ENCODE results near the gene SYS1.

Gene SYS1

GRCh38 chr20:45394221-45395113 lies 31.5 kb downstream of the SYS1 start:
- Histone ChIP-seq H3K9me3 (replicated peaks in 1 of 11) (peaks cover 2 to 11% (median 8%) of the 10 kb centered on the region in 11 experiments), H3K36me3 (0 out of 22 replicates have a peak, but pooled peaks cover 0 to under 1% (median 0%) of the 10 kb centered on the region in 11 experiments), H3K4me2 (no peak overlapping the region), H3K4me3 (no peak overlapping the region), H4K20me1 (no peaks in the 10 kb centered on the region), H3K4me1 (peaks cover 0 to 18% (median 9%) of the 10 kb centered on the region in 10 experiments; a peak in 14 of 20 replicates), H3K27me3 (no peaks in the 10 kb centered on the region), H3K27ac (no peak overlapping the region), H3K9ac (no peak overlapping the region)
- TF ChIP-seq Cebpa-rat (IDR thresholded peaks at IDR 0.05) = no peak

DNA sequence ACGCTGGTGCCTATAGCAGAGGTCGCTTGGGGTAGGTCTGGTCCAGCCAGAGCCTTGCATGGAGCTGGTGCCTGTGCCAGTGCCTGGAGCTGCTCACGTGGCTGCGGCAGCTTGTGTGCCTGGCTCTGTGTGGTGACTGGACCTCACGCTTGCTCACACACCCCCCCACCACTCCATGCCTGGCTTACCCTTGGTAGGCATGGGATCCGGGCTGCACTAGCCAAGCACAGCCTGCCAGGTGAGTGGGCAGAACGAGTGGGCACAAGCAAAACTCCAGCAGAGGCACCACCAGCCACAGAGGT lies 32.1 kb downstream of the SYS1 start:
- Histone ChIP-seq H3K4me2 (no peak overlapping the region), H3K4me1 (peaks cover 0 to 16% (median 9%) of the 10 kb centered on the region in 10 experiments; a peak in 14 of 20 replicates), H4K20me1 (no peaks in the 10 kb centered on the region), H3K27ac (no peak overlapping the region), H3K9me3 (replicated peaks in 1 of 11) (peaks cover 8 to 17% (median 14%) of the 10 kb centered on the region in 11 experiments), H3K4me3 (no peak overlapping the region), H3K9ac (no peak overlapping the region), H3K36me3 (peaks cover 0 to 6% (median 0%) of the 10 kb centered on the region in 11 experiments; a peak in 3 of 22 replicates), H3K27me3 (no peaks in the 10 kb centered on the region)
- no peak for TF ChIP-seq Cebpa-rat (IDR thresholded peaks at IDR 0.05)

DNA sequence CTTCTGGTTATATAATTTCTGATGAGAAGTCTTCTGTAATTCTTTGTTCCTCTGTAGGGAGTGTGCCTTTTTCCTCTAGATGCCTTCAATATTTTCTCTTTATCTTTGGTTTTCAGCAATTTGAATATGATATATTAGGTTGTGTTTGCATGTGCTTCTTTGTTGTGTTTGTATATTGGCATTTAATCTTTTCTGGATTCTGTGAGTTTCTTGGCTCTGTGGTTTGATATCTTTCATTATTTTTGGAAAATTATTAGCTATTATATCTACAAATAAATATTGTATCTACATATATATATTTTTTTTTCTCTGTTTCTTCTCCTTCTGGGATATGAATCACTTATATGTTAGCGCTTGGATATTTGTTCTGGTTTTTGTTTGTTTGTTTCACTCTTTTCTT lies 36.1 kb downstream of the SYS1 start:
- Histone ChIP-seq H3K27me3 (peaks cover under 1 to 13% (median 8%) of the 10 kb centered on the region in 11 experiments; a peak in 21 of 22 replicates), H3K4me2 (no peak overlapping the region), H4K20me1 (no peaks in the 10 kb centered on the region), H3K27ac (no peak overlapping the region), H3K4me3 (no peak overlapping the region), H3K36me3 (peaks cover 0 to 21% (median 11%) of the 10 kb centered on the region in 11 experiments; a peak in 10 of 22 replicates), H3K9me3 (replicated peaks in 1 of 11) (peaks cover 40 to 54% (median 47%) of the 10 kb centered on the region in 11 experiments), H3K9ac (no peak overlapping the region), H3K4me1 (no peaks in the 10 kb centered on the region)
- no peak for TF ChIP-seq Cebpa-rat (IDR thresholded peaks at IDR 0.05)

- peaks cover 12 to 28% (median 23%) of the 10 kb centered on the region in 11 experiments for H3K27me3 ChIP-seq
- peak overlapping the region in 8 of 10 experiments; percentile 9 to 44 (median 20); a peak in 8 of 20 replicates for H3K4me3 ChIP-seq
- peaks cover under 1 to 3% (median 2%) of the 10 kb centered on the region in 10 experiments; a peak in 19 of 20 replicates for H3K4me1 ChIP-seq
- H3K9me3 ChIP-seq (replicated peaks in 1 of 11) = peaks cover 40 to 57% (median 48%) of the 10 kb centered on the region in 11 experiments
- no peak overlapping the region for H3K9ac ChIP-seq
- peaks cover 0 to 21% (median 11%) of the 10 kb centered on the region in 11 experiments; a peak in 10 of 22 replicates for H3K36me3 ChIP-seq
- TF ChIP-seq Cebpa-rat (IDR thresholded peaks at IDR 0.05) = no peak
- peaks cover 0 to 1% (median 0%) of the 10 kb centered on the region in 11 experiments; a peak in 1 of 22 replicates for H4K20me1 ChIP-seq
- no peak overlapping the region for H3K27ac ChIP-seq
- no peak overlapping the region for H3K4me2 ChIP-seq
These were observed 37.5 kb downstream of the SYS1 start for GRCh38 chr20:45400346-45401031.

GRCh38 chr20:45402946-45403345 lies 40.0 kb downstream of the SYS1 start:
- no peak overlapping the region for H3K9ac ChIP-seq
- no peak for TF ChIP-seq Cebpa-rat (IDR thresholded peaks at IDR 0.05)
- peaks cover 15 to 27% (median 24%) of the 10 kb centered on the region in 10 experiments for H3K4me1 ChIP-seq
- H3K27me3 ChIP-seq = peaks cover 31 to 52% (median 48%) of the 10 kb centered on the region in 11 experiments
- no peak overlapping the region for H3K4me3 ChIP-seq
- peaks cover 0 to 21% (median 11%) of the 10 kb centered on the region in 11 experiments; a peak in 10 of 22 replicates for H3K36me3 ChIP-seq
- no peak overlapping the region for H3K4me2 ChIP-seq
- H3K27ac ChIP-seq = no peak overlapping the region
- peaks cover 0 to 22% (median 0%) of the 10 kb centered on the region in 11 experiments; a peak in 5 of 22 replicates for H4K20me1 ChIP-seq
- peaks cover 40 to 60% (median 48%) of the 10 kb centered on the region in 11 experiments for H3K9me3 ChIP-seq (replicated peaks in 1 of 11)

DNA sequence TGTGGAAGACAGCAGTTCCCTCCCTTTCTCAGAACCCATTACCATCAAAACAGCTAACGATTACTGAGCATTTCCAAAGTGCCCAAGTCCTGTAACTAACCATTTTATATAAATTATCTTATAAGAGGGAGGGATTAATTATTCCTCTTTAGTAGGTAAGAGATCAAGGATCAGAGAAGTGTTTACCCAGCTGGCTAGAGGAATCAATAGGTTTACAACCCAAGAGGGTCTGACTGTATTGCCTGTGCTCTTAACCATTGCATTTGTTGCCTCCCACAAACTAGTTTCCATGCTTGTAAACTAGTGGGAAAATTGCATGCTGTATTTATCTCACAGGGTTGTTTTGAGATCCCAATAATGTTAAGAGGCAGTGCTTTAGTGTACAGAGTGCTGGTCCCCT lies 41.5 kb downstream of the SYS1 start:
- no peak for TF ChIP-seq Cebpa-rat (IDR thresholded peaks at IDR 0.05)
- H3K27me3 ChIP-seq = peaks cover 31 to 59% (median 55%) of the 10 kb centered on the region in 11 experiments
- no peak overlapping the region for H3K9ac ChIP-seq
- H3K9me3 ChIP-seq (replicated peaks in 1 of 11) = peaks cover 31 to 52% (median 40%) of the 10 kb centered on the region in 11 experiments
- peaks cover 0 to 31% (median 0%) of the 10 kb centered on the region in 11 experiments; a peak in 5 of 22 replicates for H4K20me1 ChIP-seq
- no peak overlapping the region for H3K4me3 ChIP-seq
- peaks cover 21 to 42% (median 38%) of the 10 kb centered on the region in 10 experiments for H3K4me1 ChIP-seq
- H3K27ac ChIP-seq = no peak overlapping the region
- H3K36me3 ChIP-seq = peaks cover 0 to 21% (median 11%) of the 10 kb centered on the region in 11 experiments; a peak in 10 of 22 replicates
- no peak overlapping the region for H3K4me2 ChIP-seq

DNA sequence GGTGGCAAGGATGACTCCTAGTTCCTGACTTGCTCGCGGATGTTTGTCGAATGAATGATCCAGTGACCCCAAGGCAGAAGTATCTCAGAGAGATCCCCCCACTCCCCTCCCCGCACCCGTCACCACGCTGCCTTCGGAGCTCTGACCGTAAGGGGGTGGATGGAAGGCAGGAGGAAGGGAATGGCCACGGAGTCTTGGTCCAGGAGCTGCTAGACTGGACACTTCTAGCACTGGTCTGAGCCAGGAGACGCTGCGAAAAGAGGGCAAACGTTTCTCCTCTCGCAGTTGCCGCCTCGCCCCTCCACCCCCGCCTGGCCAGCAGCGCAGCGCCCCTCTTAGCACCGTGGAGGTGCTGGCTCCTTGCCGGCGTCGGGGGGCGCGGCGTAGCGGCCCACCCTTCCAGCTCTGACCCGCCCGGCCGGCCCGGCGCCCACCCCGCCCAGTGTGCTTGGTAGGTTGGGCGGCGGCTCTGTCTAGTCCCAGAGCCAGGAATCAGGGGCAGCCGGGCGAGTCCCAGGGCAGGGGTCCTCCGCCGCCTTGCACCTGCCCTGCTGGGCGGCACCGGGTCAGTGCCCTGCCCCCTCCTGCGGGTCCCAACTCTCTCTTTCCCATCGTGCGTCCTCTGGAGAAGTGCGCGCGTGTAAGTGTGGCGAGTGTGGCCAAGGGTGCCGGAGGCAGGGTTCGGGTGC lies 42.8 kb downstream of the SYS1 start:
- H3K9me3 ChIP-seq (replicated peaks in 1 of 11) = peaks cover 18 to 39% (median 27%) of the 10 kb centered on the region in 11 experiments
- H3K36me3 ChIP-seq = peaks cover 0 to 23% (median 5%) of the 10 kb centered on the region in 11 experiments; a peak in 12 of 22 replicates
- H3K27me3 ChIP-seq = peaks cover 31 to 67% (median 55%) of the 10 kb centered on the region in 11 experiments
- H3K4me3 ChIP-seq = peak overlapping the region; percentile 60 to 80 (median 66)
- H3K9ac ChIP-seq = peak overlapping the region in 10 of 11 experiments; percentile 45 to 86 (median 61); a peak in 18 of 22 replicates
- TF ChIP-seq Cebpa-rat (IDR thresholded peaks at IDR 0.05) = no peak
- H3K4me1 ChIP-seq = peaks cover 21 to 47% (median 40%) of the 10 kb centered on the region in 10 experiments
- peak overlapping the region; percentile 88 to 99 (median 95) for H3K4me2 ChIP-seq
- peak overlapping the region in 4 of 11 experiments; percentile 17 to 79 (median 30); a peak in 7 of 22 replicates for H3K27ac ChIP-seq
- H4K20me1 ChIP-seq = peaks cover 0 to 31% (median 0%) of the 10 kb centered on the region in 11 experiments; a peak in 5 of 22 replicates
